HG03521 (cell line): ENCODE measurements around the gene ZNF618.
"Not testable (repeated sequence)": the region's sequence is repeated elsewhere in the genome, so short reads cannot be mapped to it uniquely, and the experiment has no call there.

Experiments used
- ATAC-seq: cut with Tn5 transposase; IDR thresholded peaks from one replicate; pipeline ENCODE4 v1.9.1; 2021; ENCODE audit warnings: mild to moderate bottlenecking, moderate library complexity; ENCODE audit not compliant: unreplicated experiment

The ZNF618 gene

DNA sequence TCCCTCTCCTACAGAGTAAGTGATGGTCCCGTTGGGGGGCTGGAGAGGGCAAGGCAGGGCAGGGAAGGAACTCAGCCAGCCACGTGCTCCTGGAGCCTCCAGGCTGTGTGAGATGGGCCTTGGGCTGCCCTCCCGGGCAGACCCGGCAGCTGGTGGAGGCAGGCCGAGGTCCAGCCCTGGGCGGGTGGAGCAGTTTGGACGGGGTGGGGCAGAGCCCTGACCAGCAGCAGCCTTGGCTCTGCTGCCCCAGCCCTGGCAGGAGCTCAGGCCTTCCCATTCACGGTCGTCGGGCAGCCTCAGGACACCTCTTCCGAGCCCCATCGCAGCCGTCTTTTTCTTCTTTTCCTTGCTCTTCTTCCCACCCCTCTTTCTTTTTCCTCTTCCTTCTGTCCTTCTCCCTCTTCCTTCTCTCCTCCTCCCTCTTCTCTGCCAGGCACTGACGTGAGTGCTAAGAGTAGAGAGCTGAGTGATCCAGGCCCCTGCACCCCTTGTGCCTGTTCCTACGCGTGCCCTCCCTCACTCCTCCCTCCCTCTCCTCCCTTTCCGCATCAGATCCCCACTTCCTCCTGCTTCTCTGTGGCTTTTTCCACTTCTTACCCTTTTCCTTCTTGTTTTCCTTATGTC is 159.2 kb downstream of the ZNF618 start:
- no peak for ATAC-seq

DNA sequence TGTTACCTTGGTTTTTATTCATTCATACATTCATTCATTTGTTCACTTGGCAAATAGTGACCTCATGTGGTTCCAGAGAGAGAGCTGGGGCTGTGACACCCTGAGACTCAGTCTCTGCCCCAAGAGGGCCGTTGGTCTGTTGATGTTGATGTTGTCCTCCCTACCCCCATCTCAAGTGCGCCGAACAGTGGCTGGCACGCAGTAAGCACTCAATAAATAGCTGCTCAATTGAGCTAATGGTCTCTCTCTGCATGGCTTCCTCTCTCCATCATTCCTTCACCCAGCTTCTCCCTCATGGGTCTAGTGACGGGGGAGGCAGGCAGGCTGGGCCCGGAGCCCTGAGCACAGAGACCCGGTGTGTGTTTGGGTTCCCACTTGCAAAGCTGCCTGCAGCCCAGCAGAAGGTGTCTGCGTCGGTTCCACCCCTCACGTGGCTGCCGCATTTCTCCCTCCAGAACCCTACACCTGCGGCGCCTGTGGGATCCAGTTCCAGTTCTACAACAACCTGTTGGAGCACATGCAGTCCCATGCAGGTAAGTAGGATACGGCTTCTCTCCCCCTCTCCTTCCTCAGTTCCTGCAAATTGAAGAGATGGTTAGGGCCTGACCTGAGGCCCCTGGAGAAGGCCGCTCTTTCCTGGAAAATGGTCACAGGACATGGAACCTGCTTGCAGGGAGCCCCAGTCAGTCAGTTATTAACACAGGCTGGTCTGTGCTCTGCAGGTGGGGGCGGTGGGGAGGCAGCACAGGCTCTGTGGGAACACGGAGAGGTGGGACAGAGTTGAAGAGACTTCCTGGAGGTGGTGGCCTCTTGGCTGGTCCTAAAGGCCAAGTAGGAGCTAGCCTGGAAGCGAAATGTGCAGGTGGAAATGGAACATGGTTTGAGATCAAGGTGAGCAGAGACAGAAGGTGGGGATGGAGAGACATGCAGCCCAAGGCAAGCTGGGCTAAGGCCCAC is 160.0 kb downstream of the ZNF618 start:
- no peak for ATAC-seq

DNA sequence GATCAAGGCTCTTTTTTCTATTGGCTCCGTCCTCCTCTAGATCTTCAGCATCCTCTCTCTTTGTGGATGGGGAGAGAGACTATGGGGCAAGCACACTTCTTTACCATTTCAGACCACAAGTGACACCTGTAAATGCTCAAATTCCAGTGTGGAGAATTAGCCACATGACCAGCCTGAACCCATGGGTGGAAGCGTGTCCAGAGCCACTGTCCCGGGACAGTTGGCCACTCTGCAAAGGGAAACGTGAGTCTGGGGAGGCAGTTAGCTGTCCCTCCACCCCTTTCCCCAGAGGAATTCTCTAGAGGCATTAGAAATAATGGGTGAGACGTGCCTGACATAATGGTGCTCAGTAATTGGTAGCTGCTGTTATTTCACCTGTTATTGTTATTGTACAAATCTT is 161.1 kb downstream of the ZNF618 start:
- no peak for ATAC-seq

DNA sequence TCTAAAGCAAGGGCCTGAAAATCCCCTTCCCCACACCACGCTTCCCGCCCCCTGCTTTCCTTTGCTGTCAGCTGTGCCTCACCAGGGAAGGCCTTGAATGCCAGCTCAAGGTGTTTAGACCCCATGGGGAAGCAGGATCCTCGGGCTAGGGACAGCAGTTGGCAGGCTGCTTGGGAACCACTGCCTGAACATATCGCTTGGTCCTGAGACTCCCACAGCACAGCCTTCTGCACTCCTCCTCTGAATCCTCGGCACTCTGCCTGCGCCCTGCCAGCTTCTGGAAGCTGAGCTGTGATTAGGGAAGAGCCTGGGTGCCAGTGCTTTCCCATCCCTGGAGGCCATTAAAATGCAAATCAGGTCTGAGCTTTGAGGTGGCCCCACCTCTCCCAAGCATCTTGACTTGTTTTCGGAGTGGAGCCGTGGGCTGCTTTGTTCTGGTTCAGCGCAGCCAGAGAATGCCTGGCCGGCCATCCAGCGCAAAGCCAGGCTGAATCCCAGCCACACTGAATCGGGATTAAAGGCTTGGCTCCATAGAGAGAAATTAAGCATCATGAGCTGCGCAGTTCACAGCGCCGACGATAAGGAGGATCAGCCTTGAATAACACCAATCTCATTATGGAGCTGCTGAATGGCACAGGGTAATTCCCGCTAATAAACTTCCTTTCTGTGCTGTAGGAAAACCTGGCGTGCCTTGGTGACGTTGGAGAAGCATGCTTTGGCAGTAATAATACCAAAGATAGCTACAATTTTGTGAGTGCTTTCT is 162.0 kb downstream of the ZNF618 start:
- ATAC-seq = no peak

DNA sequence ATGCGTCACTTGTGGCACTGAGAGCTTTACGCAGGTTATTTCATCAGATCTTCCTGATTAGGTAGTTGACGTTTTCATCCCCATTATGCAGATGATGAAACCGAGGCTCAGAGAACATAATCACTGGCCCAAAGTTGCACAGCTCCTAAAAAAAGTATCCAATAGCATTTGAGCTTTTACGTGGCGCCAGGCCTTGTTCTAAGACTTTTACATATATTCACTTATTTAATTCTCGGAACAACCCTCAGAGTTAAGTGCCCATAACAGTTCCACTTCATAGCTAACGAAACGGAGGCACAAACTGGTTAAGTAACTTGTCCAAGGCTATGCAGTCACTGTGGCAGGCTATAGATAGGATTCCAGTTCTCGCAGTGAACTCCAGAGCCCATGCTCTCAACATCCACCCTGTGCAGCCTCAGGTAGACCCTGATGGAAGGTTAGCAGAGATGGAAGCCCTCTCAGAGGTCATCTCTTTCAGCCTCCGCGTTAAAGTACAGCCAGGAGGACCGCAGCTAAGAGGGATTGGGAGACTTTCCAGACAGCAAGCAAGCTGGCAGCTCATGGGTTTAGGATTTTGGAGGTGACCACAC is 162.7 kb downstream of the ZNF618 start:
- ATAC-seq = no peak

DNA sequence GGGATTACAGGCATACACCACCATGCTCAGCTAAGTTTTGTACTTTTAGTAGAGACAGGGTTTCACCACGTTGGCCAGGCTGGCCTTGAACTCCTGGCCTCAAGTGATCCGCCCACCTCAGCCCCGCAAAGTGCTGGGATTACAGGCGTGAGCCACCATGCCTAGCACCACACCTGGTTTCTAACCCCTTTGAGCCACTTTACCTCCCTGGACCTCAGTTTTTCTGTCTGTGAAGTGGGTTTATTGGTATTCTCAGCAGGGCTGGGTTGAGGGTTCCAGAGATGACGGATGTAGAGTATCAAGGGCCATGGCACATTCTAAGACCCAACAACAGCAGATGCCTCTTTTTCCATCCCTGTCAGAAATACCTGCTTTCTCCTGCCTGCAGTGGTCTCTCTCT is 163.4 kb downstream of the ZNF618 start:
- ATAC-seq = no peak

DNA sequence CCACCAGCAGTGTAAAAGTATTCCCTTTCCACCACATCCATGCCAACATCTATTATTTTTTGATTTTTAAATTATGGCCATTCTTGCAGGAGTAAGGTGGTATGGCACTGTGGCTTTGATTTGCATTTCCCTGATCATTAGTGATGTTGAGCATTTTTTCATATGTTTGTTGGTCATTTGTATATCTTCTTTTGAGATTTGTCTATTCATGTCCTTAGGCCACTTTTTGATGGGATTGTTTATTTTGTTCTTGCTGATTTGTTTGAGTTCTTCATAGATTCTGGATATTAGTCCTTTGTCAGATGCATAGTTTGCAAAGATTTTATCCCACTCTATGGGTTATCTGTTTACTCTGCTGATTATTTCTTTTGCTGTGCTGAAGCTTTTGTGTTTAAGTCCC is 167.6 kb downstream of the ZNF618 start:
- ATAC-seq = not testable (repeated sequence)

DNA sequence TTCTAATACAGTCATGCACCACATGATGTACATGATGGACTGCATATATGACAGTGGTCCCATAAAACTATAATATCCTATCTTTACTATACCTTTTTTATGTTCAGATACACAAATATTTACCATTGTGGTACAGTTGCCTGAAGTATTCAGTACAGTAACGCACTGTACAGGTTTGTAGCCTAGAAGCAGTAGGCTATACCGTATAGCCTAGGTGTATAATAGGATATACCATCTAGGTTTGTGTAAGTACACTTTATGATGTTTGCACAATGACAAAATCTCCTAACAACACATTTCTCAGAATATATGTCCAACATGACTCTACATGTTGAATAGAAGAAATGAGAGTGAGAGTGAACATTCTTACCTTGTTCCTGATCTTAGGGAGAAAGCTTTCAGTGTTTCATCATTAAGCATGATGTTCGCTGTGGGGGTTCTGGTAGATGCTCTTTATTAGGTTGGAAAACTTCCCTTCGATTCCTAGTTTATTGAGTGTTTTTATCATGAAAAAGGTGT is 170.2 kb downstream of the ZNF618 start:
- no peak for ATAC-seq

DNA sequence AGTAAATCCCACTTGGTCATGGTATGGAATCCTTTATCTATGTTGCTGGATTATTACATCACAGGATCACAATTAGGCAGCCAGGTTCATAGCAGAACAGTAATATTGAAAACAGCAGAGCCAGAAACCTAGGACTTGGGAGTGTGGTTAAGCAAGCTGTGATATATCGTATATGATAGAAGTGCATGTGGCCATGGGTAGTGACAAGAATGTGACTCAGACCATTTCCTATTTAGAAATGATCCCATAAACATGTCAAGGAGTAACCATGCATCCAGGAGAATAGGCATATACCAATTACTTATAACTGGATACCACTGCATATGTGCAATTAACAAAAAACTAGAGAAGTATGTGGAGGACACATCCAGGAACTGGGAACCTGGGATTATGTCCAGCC is 170.8 kb downstream of the ZNF618 start:
- no peak for ATAC-seq

DNA sequence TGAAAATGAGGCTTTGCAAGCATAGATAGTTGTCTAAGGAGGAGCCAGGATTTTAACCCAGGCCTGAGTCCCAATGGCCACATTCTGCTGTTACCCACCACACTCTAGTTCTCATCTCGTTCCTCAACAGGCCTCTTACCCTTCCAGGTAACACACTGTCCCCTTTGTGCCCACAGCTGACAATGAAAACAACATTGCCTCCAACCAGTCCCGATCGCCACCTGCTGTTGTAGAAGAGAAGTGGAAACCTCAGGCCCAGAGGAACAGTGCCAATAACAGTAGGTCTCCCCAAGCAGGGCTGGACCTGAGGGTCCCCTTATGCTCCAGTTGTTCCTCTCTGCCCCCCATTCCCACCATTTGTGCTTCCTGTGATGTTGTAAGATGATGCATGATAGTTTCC is 171.6 kb downstream of the ZNF618 start:
- no peak for ATAC-seq

DNA sequence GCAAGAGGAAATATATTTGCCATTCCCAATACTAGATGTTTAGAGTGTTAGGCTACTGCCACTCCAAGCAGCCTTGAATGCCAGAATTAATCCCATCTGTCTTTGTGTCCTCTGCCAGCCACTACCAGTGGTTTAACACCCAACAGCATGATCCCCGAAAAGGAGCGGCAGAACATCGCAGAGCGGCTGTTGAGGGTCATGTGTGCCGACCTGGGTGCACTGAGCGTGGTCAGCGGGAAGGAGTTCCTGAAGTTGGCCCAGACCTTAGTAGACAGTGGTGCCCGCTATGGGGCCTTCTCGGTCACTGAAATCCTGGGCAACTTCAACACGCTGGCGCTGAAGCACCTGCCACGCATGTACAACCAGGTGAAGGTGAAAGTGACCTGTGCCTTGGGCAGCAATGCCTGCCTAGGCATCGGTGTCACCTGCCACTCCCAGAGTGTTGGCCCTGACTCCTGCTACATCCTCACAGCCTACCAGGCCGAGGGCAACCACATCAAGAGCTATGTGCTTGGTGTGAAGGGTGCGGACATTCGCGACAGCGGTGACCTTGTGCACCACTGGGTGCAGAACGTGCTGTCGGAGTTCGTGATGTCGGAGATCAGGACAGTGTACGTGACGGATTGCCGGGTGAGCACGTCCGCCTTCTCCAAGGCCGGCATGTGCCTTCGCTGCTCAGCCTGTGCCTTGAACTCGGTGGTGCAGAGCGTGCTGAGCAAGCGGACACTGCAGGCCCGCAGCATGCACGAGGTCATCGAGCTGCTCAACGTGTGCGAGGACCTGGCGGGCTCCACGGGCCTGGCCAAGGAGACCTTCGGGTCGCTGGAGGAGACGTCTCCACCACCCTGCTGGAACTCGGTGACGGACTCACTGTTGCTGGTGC is 172.7 kb downstream of the ZNF618 start:
- no peak for ATAC-seq

DNA sequence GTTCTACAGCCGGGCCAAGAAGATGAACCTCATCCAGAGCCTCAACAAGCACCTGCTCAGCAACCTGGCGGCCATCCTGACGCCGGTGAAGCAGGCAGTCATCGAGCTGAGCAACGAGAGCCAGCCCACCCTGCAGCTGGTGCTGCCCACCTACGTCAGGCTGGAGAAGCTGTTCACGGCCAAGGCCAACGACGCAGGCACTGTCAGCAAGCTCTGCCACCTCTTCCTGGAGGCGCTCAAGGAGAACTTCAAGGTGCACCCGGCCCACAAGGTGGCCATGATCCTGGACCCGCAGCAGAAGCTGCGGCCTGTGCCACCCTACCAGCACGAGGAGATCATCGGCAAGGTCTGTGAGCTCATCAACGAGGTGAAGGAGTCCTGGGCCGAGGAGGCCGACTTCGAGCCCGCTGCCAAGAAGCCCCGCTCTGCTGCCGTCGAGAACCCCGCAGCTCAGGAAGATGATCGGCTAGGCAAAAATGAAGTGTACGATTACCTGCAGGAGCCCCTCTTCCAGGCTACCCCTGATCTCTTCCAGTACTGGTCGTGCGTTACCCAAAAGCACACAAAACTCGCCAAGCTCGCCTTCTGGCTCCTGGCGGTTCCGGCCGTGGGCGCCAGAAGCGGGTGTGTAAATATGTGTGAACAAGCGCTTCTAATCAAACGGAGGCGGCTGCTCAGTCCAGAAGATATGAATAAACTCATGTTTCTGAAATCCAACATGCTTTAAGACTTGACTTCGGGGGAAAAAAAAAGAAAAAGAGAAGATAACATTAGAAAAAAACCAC is 173.5 kb downstream of the ZNF618 start:
- ATAC-seq = no peak

DNA sequence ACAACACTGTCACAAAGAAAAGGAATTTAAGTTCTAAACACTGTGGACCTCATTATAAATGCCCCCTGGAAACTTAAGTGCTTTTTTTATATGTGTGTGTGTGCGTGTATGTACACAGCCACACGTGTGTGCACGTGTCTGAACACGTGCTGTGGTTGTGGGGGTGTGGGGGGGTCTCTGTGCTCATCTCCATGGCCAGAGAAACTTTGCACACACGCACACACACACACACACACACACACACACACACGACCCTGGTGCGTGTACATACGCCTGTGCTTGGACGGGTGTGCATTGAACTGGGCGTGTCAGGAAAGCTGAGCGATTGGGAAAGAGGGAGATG is 174.1 kb downstream of the ZNF618 start:
- ATAC-seq = no peak

DNA sequence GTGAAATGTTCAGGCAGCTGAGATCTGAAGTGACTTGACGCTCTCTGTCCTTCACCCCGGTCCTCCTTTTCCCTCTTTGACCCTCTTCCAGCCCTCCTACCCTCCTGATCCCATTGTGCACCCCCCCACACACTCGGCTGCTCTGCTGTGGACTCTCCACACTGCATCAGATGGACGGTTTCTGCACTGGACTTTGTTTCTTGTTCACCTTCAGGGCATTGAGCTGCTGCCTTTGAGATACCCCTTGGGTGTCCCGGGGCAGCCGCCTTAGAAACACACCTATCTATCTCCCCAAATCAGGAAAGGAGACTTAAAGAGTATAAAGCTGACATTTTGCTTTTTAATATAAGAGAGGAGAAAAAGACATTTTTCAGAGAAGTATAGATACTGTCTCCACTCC is 174.5 kb downstream of the ZNF618 start:
- no peak for ATAC-seq

DNA sequence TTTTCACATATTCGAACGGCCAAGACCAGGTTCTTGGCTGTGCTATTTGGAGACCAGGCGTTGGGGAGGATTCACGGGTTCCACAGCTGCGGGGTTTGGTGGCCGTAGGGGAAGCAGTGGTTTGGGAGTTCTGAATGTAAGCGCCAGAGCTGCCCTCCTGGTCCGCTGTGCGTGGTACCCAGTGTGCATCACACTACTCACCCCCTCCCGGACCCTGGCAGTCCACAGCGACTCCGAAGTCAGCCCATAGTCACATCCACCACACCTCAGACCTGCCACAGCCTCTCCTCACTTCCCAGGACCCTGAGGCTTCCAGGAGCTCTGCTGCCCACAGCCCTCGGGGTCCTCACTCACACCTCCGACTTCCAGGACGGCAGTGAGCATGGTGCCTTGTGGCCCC is 175.2 kb downstream of the ZNF618 start:
- no peak for ATAC-seq

DNA sequence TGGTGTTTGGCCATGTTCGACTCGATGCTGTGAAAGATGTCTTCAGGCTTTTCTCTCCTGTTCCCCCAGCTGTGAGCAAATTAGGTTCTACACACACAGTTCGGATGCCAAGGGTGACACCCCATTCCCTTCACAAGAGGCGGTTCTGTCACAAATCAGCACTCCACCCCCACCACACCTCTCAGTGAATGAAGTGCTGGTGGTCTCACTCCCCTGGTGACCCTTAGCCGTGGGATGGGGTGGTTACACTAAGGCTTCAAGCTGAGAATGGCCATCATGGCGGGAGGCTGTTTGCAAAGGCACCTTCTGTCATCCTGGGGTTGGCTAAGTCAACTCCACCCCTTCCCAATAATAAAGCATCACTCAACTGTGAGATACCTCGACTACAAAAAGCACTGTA is 175.6 kb downstream of the ZNF618 start:
- no peak for ATAC-seq

DNA sequence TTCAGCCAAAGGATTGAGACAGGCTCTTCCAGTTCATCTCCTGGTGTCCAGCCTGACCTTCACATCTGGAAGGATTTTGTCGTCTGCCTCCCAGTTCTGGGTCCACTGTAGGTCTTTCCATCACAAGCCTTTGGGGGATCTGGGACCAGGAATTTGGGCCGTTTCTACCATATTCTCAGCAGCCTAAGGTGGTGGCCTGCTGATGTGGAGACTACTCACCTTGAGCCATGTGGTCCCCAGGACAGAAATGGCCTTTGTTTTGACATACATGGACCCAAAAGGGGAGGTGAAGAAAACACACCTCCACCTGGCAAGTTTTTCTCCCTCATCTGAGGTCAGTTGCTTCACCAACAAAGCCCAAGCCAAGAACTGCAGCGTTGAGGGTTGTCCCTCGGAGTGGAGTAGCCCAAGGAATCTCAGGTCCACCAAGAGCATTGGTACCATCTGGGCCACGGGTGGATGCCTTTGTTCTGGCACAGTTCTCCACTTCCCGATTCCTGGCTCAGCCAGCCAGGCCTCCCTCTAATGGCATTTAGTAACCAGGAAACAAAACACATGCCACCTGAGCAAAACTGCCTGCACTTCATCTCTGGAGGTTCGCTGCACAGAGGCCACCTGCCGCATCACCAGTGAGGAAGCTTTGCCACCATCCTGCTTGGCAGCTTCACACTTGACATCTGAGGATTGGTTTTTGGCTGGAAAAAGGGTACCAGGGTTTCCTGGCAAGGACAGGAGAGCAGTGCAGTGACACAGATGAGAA is 177.3 kb downstream of the ZNF618 start:
- no peak for ATAC-seq

DNA sequence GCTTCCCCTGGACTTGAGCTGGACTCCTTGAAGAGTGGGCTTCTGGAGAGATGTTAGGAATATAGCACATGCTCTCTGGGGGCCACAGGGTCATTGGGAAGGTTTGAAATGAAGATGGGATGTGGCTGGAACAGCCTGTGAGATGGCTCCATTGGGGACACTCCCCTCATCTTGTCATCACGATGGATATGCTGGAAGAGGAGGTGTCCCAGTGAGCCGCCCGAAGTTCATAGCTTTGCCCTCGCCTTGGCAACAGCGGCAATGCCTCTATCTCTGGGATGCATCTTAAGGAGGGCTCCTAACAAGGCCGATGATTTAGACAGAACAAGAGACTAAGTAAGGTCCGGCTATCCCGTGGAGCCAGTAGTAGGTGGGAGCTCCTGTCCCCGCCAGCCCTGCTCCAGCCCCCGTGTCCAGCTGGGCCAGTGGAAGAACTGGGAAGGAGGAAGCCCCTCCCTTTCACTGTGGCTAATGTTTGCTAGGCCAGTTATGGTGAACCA is 178.1 kb downstream of the ZNF618 start:
- ATAC-seq = no peak
